Retinal pigment epithelial cell (primary cell): Measurements from ENCODE around the gene FNDC3B.

Source experiments
- DNase-seq: peaks from one replicate; pipeline ENCODE4 v3.0.0-alpha.2; 2010; ENCODE audit warnings: low read depth
- H3K4me3 ChIP-seq: 2 replicates; pipeline ENCODE4 v1.5.1; 2011; ENCODE audit warnings: mild to moderate bottlenecking, low read length, control low read depth, moderate library complexity
- TF ChIP-seq, protein P1 (sequence below): conservative IDR thresholded peaks from 2 replicates; pipeline ENCODE4 v1.5.1; 2011; ENCODE audit warnings: low read depth, low read length, control low read depth, inconsistent platforms

The FNDC3B gene

DNA sequence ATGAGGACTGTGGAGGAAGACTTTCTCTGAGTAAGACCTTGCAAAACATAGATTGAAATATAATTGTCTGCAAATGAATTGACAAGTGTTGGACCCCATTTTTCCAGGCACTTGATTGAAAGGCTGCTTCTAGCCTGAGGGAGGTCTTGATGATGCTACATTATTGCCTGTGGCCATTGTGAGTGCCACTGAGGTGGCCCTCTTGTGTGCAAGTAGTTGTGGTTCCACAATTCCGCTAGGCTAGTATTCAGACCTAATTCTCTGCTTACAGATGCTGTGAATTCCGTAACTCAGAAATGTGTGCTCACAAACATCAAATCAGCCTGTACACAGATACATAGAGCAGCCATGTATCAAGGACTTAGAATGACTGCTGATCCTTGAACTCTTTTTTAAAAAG, 34.7 kb downstream of the FNDC3B start:
- TF ChIP-seq, protein P1, sequence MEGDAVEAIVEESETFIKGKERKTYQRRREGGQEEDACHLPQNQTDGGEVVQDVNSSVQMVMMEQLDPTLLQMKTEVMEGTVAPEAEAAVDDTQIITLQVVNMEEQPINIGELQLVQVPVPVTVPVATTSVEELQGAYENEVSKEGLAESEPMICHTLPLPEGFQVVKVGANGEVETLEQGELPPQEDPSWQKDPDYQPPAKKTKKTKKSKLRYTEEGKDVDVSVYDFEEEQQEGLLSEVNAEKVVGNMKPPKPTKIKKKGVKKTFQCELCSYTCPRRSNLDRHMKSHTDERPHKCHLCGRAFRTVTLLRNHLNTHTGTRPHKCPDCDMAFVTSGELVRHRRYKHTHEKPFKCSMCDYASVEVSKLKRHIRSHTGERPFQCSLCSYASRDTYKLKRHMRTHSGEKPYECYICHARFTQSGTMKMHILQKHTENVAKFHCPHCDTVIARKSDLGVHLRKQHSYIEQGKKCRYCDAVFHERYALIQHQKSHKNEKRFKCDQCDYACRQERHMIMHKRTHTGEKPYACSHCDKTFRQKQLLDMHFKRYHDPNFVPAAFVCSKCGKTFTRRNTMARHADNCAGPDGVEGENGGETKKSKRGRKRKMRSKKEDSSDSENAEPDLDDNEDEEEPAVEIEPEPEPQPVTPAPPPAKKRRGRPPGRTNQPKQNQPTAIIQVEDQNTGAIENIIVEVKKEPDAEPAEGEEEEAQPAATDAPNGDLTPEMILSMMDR = no peak
- DNase-seq = no peak
- no peak overlapping the region for H3K4me3 ChIP-seq

DNA sequence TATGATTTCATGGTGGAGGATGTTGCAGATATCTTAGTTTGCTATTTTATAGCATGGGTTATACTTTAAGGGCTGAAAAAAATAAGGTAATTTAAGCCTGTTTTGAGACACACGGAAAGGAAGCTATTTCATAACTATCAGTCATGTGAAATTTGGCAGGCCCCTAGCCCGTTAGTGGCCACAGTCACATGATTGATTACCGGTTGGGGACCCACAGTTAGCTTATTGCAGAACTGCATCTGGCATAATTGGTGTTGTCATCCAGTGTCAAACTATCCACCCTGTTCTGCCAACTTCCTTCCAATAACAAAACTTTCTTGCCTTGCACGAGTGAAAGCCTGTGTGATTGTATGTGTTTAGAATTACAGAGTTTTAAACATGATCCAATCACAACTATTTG, 35.2 kb downstream of the FNDC3B start:
- TF ChIP-seq, protein P1 = no peak
- no peak overlapping the region for H3K4me3 ChIP-seq
- DNase-seq = no peak

DNA sequence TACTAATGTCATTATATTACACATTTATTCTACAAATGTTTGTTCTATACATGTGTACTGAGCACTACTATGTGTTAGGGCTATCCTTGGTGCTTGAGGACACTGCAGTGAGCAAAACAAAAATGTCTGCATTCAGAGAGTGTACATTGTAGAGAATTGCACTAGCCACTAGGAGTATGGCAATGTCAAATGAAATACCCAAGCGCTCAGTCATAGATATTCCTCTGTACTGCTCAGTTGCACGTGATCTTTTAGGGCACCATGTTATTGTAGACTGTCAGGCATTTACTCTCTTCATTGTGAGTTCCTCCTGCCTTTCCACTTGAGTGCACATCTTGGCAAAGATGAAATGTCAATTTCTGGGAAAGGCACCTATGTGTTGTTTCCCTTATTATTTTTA, 36.8 kb downstream of the FNDC3B start:
- no peak for DNase-seq
- H3K4me3 ChIP-seq = no peak overlapping the region
- TF ChIP-seq, protein P1 = no peak

DNA sequence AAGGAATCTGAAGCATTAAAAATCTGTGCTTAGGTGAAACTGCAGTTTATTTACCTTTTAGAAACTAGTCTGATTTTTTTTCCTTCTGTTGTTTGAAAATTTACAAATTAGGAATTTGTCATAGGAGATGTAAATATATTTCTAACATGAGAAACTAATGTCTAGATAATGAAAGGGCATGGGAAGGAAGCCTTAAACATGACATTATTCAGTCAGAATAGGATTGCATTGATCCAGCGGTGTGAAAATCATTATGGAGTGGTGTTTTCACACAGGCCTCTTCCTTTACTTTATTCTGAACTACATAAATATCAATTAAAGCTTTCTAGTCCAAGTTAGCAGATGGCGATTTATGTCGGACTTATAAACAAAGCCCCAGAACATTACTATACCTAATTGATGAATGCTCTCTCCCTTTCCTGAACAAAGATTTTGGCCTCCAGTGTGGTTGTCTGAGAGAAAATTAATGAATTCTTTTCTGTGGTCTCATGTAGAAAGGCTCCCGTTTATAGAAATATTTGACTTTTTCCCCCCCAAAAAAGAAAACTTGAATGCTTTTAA, 37.9 kb downstream of the FNDC3B start:
- H3K4me3 ChIP-seq = no peak overlapping the region
- TF ChIP-seq, protein P1 = no peak
- DNase-seq = no peak

DNA sequence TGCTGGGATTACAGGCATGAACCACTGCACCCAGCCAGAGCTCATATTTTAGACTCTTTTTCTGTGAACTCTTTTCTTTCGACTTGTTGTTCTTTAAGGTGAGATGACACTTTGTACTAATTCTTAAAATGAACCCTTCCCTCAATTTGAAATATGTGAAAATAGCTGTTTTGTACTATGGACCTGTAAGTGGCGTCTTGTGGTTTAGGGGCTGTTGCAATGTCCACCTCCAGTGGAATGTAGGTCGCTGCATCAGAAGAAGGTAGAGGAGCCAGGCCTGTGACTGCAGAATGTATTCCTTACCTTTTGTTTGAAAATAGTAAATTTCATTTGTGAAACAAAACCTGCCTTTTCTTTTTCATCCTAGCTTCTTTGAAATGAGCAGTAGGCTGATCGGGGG, 38.9 kb downstream of the FNDC3B start:
- no peak for DNase-seq
- H3K4me3 ChIP-seq = no peak overlapping the region
- TF ChIP-seq, protein P1 = no peak

DNA sequence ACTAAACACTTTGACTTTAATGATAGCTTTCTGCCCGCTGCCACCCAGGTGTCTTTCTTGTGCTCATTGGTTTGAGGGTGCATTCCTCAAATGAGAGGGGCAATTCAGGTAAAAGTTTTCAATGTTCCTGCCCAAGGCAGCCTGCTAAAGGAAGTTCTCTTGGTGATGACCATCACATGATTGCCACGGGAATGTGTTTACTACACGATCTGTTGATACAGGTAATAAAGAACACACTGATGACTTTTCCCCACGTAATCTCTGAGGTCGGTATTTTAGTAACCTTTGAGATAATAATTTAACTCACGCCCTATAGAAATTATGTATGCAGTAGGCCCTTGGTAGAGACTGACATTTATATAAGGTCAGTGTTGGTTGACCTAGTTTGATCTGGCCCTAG, 39.3 kb downstream of the FNDC3B start:
- DNase-seq = no peak
- TF ChIP-seq, protein P1 = no peak
- H3K4me3 ChIP-seq = no peak overlapping the region

DNA sequence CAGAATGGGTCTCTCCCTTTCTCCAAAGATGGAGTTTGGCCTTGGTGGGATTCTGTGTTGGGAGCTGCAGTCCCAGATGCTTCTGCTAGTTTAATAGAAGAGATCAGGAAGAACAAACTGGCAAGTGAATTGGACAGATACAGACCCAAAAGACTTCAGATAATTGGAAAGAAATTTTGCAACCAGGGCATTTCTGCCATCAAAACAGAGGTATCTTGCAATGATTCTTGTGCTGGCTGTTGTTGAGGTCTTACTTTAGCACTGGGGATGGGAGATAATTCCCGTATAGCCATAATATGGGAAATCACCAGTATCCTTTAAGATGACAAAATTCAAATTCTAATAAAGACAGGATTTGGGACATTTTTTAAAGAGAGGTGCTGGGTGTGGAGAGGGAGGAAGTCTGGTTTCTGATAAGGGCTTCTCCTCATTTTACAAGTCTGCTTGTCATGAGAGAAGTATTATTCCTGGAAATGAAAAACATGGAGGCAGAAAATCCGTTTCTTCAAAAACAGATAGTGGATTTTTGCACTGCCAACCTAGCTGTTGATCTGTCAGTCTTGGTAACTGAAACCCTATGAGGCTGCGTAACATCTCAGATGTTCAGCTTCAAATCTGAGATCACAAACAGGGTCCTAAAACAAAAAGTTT, 40.1 kb downstream of the FNDC3B start:
- TF ChIP-seq, protein P1 = no peak
- no peak overlapping the region for H3K4me3 ChIP-seq
- no peak for DNase-seq
